Raji (cell line): ENCODE results near the gene ACAD9.

ENCODE experiments used
- POLR2A ChIP-seq: IDR thresholded peaks from 2 replicates; pipeline ENCODE4 v1.6.1; 2011; ENCODE audit warnings: low read depth, low read length, control low read depth; ENCODE audit not compliant: insufficient read depth

ACAD9 gene

GRCh38 chr3:128858167-128858566 lies 21.3 kb upstream of the ACAD9 start:
- TF ChIP-seq POLR2A: no peak

GRCh38 chr3:128859630-128860029 lies 19.8 kb upstream of the ACAD9 start:
- TF ChIP-seq POLR2A: no peak

DNA sequence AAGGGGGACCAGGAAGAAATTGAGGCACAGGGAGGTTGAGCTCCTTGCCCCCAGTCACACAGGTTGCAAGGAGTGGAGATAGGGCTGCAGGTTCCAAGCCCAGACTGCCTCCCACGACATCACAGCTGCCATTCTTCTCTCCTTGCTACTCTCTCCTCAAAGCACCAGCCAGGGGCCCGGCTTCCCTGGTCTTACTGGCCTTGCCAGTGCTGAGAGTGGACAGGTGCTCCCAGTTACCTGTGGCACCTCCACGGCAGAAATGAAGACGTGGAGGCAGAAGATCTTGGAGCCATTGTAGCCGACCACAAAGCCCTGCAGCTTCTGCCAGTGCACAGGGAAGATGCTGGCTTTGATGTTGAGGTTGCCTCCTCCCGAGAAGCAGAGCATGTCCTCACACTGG lies 17.9 kb upstream of the ACAD9 start:
- TF ChIP-seq POLR2A: no peak

- TF ChIP-seq POLR2A: no peak
These were observed 15.9 kb upstream of the ACAD9 start for GRCh38 chr3:128863560-128863959.

- no peak for TF ChIP-seq POLR2A
These were observed 15.0 kb upstream of the ACAD9 start for GRCh38 chr3:128864351-128864811.

DNA sequence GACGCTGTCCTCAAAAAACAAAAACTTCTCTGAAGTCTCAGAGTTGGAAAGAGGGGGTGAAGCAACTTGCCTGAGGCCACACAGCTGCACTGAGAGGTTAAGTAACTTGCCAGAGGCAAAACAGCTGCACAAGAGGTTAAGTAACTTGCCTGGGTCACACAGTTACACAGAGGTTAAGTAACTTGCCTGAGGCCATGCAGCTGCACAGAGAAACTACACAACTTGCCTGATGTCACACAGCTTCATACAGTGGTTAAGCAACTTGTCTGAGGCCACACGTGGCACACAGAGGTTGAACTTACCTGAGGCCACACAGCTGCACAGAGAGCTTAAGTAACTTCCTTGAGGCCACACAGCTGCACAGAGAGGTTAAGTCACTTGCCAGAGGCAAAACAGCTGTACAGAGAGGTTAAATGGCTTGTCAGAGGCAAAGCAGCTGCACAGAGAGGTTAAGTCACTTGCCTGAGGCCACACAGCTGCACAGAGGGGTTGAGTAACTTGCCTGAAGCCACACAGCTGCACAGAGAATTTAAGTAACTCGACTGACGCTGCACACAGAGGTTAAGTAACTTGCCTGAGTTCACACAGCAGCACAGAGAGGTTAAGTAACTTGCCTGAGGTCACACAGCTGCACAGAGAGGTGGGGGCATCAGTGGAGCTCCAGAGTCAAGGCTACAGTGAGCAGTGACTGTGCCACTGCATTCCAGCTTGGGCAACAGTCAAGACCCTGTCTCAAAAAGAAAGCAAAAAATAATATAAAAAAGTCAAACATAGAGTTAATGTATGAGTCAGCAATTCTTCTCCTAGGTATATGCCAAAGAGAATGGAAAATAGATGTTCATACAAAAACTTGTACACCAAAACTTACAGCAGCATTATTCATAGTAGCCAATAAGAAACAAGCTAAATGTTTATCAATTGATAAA lies 12.0 kb upstream of the ACAD9 start:
- no peak for TF ChIP-seq POLR2A

DNA sequence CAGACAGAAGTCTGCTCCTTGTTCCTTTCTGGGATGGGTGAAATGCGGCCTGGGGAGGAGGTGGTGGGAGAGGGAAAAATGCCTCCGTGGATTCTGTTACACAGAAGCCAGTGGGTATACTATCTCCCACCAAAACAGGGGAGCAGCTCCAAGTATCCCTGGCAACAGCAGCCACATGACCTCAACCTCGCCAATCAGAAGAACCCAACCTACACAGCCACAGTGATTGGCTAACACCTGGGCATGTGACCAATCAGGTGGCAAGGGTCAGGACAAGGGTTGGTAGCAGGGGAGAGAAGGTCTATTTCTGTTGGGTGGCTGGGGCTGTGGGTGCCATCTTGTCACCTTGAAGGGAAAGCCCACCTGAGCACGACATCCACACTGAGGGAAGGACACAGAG lies 9.1 kb upstream of the ACAD9 start:
- TF ChIP-seq POLR2A: no peak

DNA sequence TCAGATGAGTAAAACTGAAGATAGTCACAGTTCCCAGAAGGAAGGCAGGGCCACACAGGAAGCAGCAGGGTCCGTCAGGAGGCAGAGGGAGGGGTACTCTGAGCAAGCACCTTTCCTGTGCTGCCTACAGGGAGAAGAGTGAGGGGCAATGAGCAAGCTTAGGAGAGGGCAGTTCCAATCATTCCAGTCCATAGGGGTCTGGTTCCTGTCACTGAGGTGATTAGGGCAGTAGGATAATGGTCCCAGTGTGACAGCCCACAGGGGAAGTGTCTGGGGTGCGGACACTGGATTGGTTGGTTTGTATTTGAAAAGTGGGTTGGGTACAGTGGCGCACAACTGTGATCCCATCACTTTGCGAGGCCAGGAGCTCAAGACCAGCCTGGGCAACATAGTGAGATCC lies 7.1 kb upstream of the ACAD9 start:
- TF ChIP-seq POLR2A: no peak

DNA sequence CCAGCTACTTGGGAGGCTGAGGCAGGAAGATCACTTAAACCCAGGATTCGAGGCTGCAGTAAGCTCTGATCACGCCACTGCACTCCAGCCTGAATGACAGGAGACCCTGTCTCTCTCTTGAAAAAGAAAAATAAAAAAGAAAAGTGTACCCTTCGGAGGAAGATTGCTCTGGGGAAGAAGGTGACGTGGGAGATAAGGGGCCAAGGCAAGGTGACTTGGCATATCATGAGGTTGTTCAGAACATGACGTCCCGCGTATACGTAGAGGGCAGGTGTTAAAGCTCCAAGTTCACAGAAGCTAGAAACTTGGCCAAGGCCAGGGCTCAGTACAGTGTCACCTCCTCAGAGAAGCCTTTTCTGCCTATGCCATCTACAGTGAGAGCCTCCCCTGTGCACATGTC lies 6.7 kb upstream of the ACAD9 start:
- no peak for TF ChIP-seq POLR2A

DNA sequence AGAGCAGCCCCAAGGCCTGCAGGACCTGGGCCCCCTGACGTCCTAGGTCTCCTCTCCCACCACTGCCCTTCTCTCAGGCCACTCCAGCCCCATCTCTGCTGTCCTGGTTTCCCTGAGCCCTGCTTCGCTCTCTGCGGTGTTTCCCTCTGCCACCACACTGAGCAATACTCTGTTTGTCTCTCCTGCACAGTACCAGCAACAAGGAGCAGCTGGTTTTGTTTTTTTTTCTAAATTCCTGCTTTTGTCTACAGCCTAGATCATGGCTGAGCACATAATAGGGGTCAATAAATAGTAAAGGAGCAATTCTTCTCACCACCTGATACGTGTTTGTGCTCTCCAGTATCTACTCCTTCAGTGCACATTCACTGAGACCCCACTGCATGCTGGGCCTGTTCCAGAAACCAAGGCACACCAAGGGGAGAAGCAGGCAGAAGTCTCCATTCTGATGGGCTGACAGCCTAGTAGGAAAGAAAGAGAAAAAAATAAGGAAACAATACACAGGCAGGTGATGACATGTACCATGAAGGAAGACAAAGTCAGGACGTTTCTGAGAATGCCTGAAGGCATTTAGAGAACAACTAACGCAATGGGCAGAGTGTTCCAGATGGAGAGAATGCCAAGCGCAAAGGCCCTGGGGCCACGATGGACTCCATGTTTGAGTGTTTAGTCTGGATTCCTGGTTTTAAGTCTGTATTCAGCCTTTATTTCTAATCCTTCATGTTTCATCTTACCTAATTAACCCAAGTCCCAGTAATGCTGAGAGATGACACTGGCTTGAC lies 6.0 kb upstream of the ACAD9 start:
- TF ChIP-seq POLR2A: no peak; the same call in 1 of the 2 replicates

DNA sequence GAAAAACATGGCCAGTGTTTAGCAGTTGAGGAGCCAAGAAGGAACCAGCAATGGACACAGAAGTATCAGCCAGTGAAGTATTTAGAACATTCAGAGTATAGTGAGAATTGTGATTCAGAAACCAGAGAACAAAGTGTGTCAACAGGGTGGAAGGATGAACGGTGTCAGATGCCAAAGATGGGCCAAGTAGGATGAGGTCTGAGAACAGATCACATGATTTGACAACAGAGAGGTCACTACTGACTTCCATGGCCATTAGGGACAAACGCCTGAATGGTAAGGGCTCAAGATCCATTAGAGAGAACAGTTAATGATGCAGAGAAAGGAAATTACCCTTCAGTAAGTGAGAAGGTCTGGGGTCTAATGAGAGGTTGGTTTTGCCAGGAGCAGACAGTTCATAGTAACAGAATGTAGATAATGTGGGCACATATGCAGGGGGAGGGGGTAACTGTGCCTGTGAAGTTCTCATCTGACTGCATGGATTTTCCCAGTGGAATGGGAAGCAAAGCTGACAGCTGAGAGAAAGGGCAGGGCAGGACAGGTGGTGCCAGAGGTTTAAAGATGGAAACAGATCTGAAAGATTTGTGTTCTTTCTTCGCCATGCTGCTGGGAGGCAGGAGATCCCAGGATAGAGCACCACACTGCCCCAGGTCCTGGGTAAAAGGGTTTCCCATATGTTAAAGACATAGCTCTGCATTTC lies 4.8 kb upstream of the ACAD9 start:
- no peak; the same call in 1 of the 2 replicates for TF ChIP-seq POLR2A

- TF ChIP-seq POLR2A: no peak; the same call in 1 of the 2 replicates
These were observed 3.8 kb upstream of the ACAD9 start for GRCh38 chr3:128875556-128876120.

DNA sequence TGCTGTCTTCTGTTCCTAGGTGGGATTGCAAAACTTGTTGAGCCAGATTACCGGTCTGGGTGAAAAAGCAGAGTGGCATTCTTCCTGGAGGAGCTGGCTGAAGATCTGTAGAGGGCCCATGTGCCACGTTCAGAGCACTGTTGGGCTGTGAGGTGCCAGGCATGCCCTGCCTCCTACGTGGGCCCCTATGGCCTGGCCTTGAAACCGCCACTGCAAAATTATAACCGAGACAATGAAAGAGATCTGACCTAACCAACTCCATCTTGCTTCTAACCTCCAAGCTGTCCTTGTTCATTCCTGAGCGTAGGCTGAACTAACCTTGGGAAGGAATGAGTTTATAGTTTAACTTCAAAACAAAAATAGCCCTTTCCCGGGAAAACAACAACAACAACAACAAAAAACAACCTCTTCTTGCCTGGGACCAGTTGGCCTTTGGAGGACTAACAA lies 1.4 kb upstream of the ACAD9 start:
- TF ChIP-seq POLR2A: no peak

DNA sequence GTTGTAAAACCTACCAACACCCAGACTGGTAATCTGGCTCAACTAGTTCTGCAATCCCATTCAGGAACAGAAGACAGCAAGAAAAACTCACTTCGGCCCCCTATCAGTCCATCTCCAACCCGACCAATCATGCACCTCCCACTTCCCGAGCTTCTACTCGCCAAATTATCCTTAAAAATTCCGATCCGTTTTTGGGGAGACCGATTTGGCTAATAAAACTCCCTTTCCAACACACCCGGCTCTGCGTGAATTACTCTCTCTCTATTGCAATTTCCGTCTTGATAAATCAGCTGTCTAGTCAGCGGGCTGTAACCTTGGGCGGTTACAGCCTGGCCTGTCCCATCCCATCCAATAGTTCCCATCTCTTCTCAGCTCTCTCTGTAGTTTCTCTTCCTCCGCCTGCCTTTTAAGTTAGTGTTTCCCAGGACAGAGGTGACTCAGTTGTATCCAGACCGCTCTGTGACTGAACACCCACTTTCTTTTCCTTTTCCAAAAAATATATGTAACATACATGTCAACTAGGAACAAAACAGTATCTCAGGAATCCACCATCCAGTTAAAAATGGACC lies 780 bp upstream of the ACAD9 start:
- TF ChIP-seq POLR2A: no peak

DNA sequence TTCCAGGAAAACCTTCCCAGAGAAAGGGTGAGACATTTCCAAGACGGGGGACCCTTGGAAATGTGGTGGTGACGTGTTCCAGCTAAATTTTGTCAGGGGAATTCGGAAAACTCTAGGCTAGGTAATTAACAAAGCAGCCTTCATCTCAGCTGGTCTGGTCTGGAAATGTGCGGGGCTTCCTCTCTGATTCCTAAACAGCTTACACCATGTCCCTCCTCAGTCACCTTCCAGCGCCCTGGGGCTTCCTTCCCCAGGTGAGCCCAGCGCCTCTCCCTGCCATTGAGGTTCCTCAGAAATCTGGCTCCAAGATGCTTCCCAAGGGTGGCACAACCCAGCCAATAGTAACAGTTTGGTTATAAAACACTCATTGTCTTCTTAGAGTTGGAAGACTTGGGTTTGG lies 571 bp downstream of the ACAD9 start:
- TF ChIP-seq POLR2A: no peak

DNA sequence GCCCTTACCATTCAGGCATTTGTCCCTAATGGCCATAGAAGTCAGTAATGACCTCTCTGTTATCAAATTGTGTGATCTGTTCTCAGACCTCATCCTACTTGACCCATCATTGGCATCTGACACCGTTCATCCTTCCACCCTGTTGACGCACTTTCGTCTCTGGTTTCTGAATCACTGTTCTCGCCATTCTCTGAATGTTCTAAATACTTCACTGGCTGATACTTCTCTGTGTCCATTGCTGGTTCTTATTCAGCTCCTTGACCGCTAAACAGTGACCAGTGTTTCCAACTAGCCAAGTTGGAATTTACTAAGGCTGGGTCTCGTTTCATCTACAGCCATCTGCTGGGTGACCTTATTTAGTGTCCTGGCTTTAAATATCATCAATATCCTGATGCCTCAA lies 2.2 kb downstream of the ACAD9 start:
- no peak for TF ChIP-seq POLR2A
